ENCODE data around the gene RAP1GAP2.
"Not testable (repeated sequence)": the region's sequence is repeated elsewhere in the genome, so short reads cannot be mapped to it uniquely, and the experiment has no call there.

Gene RAP1GAP2

GRCh38 chr17:2796164-2797125 is at the start of gene RAP1GAP2:
Gene RAP1GAP2 (plus strand): TSS chr17:2796438. CDS start chr17:2796528, 90 bp downstream.
- DNase-seq: peak; percentile 77

GRCh38 chr17:2749058-2749783 is 47.0 kb upstream of the RAP1GAP2 start, which contains the start of gene CCDC92B:
Gene CCDC92B (minus strand): TSS chr17:2749652. CDS start chr17:2735145, 14,507 bp downstream.
- no peak for DNase-seq

GRCh38 chr17:2749784-2750181 is 46.5 kb upstream of the RAP1GAP2 start:
- peak; percentile 65 for DNase-seq

GRCh38 chr17:2750721-2751120 is 45.5 kb upstream of the RAP1GAP2 start:
- no peak for DNase-seq

- no peak for DNase-seq
Observed at GRCh38 chr17:2751491-2751890, 44.7 kb upstream of the RAP1GAP2 start.

- no peak for DNase-seq
Observed at GRCh38 chr17:2755891-2756724, 40.1 kb upstream of the RAP1GAP2 start.

- no peak for DNase-seq
Observed at GRCh38 chr17:2758870-2759269, 37.4 kb upstream of the RAP1GAP2 start.

GRCh38 chr17:2770129-2770528 is 26.1 kb upstream of the RAP1GAP2 start:
- DNase-seq: no peak

GRCh38 chr17:2775206-2775605 is 21.0 kb upstream of the RAP1GAP2 start:
- no peak for DNase-seq

GRCh38 chr17:2776589-2777241 is 19.5 kb upstream of the RAP1GAP2 start:
- DNase-seq: no peak

GRCh38 chr17:2777242-2777867 is 18.9 kb upstream of the RAP1GAP2 start:
- no peak for DNase-seq

- no peak for DNase-seq
Observed at GRCh38 chr17:2778489-2778888, 17.7 kb upstream of the RAP1GAP2 start.

GRCh38 chr17:2779545-2779944 is 16.7 kb upstream of the RAP1GAP2 start:
- no peak for DNase-seq

GRCh38 chr17:2780256-2780655 is 16.0 kb upstream of the RAP1GAP2 start:
- no peak for DNase-seq

- no peak for DNase-seq
Observed at GRCh38 chr17:2780931-2781454, 15.2 kb upstream of the RAP1GAP2 start.

- not testable (repeated sequence) for DNase-seq
Observed at GRCh38 chr17:2781598-2781997, 14.6 kb upstream of the RAP1GAP2 start.

GRCh38 chr17:2782055-2782454 is 14.2 kb upstream of the RAP1GAP2 start:
- DNase-seq: no peak

GRCh38 chr17:2783310-2784030 is 12.8 kb upstream of the RAP1GAP2 start:
- DNase-seq: no peak

- no peak for DNase-seq
Observed at GRCh38 chr17:2784864-2785263, 11.4 kb upstream of the RAP1GAP2 start.

- DNase-seq: not testable (repeated sequence)
Observed at GRCh38 chr17:2785376-2785775, 10.9 kb upstream of the RAP1GAP2 start.
